H9 (cell line): ENCODE measurements around the gene IAH1. TPM values are rescaled to one million over a fixed set of nuclear protein-coding genes. Genes with fewer than 3 reads are reported as not detected.

Source experiments
- DNase-seq: peaks from one replicate; pipeline ENCODE4 v3.0.0-alpha.2; 2017
- H2AFZ ChIP-seq: one replicate; pipeline ENCODE4 v1.6.1; 2013; ENCODE audit warnings: mild to moderate bottlenecking, low read length, control low read depth, moderate library complexity
- H2AK5ac ChIP-seq: 2 replicates; pipeline ENCODE4 v1.6.1; 2013; ENCODE audit warnings: low read length, control low read depth, mixed read lengths; ENCODE audit not compliant: insufficient read length
- H2BK120ac ChIP-seq: one replicate; pipeline ENCODE4 v1.6.1; 2013; ENCODE audit warnings: low read depth, mild to moderate bottlenecking, low read length, control low read depth, inconsistent platforms; ENCODE audit not compliant: poor library complexity, severe bottlenecking
- H2BK12ac ChIP-seq: 2 replicates; pipeline ENCODE4 v1.6.1; 2013; ENCODE audit warnings: low read length, control low read depth, mixed read lengths, low read depth; ENCODE audit not compliant: insufficient read length
- H2BK15ac ChIP-seq: 2 replicates; pipeline ENCODE4 v1.6.1; 2013; ENCODE audit warnings: low read depth, low read length, control low read depth
- H2BK20ac ChIP-seq: one replicate; pipeline ENCODE4 v1.6.1; 2013; ENCODE audit warnings: low read depth, mild to moderate bottlenecking, low read length, control low read depth, inconsistent platforms; ENCODE audit not compliant: poor library complexity, severe bottlenecking
- H2BK5ac ChIP-seq: 2 replicates; pipeline ENCODE4 v1.6.1; 2013; ENCODE audit warnings: low read length, control low read depth, mixed read lengths; ENCODE audit not compliant: insufficient read length
- H3K14ac ChIP-seq: 2 replicates; pipeline ENCODE4 v1.6.1; 2013; ENCODE audit warnings: low read length, control low read depth; ENCODE audit not compliant: insufficient read depth
- H3K18ac ChIP-seq: 2 replicates; pipeline ENCODE4 v1.6.1; 2013; ENCODE audit warnings: low read depth, mild to moderate bottlenecking, mixed read lengths, low read length, control low read depth; ENCODE audit not compliant: insufficient read length
- H3K23ac ChIP-seq: 2 replicates; pipeline ENCODE4 v1.6.1; 2013; ENCODE audit warnings: low read length, control low read depth, mixed read lengths, low read depth; ENCODE audit not compliant: insufficient read length
- H3K23me2 ChIP-seq: 2 replicates; pipeline ENCODE4 v1.6.1; 2013; ENCODE audit warnings: low read depth, mild to moderate bottlenecking, mixed read lengths, low read length, control low read depth; ENCODE audit not compliant: insufficient read length, poor library complexity, severe bottlenecking
- H3K27ac ChIP-seq: 2 replicates; pipeline ENCODE4 v1.5.1; 2013; ENCODE audit warnings: low read length, control low read depth, mixed read lengths, low read depth; ENCODE audit not compliant: insufficient read length
- H3K27me3 ChIP-seq: 2 replicates; pipeline ENCODE4 v1.6.1; 2013; ENCODE audit warnings: low read length, control low read depth, inconsistent platforms; ENCODE audit not compliant: insufficient read depth
- H3K4ac ChIP-seq: 2 replicates; pipeline ENCODE4 v1.6.1; 2013; ENCODE audit warnings: low read depth, mild to moderate bottlenecking, control low read depth, inconsistent platforms, low read length, moderate library complexity
- H3K4me1 ChIP-seq: 2 replicates; pipeline ENCODE4 v1.6.1; 2013; ENCODE audit warnings: low read length, control low read depth, inconsistent platforms; ENCODE audit not compliant: insufficient read depth
- H3K4me2 ChIP-seq: 2 replicates; pipeline ENCODE4 v1.6.1; 2013; ENCODE audit warnings: low read length, control low read depth, mixed read lengths; ENCODE audit not compliant: insufficient read length, insufficient read depth
- H3K56ac ChIP-seq: 2 replicates; pipeline ENCODE4 v1.6.1; 2013; ENCODE audit warnings: low read depth, mild to moderate bottlenecking, mixed read lengths, low read length, control low read depth; ENCODE audit not compliant: insufficient read length
- H3K79me1 ChIP-seq: 2 replicates; pipeline ENCODE4 v1.6.1; 2013; ENCODE audit warnings: low read depth, mild to moderate bottlenecking, moderate library complexity, low read length, control low read depth, inconsistent platforms; ENCODE audit not compliant: insufficient read depth, poor library complexity, severe bottlenecking
- H3K79me2 ChIP-seq: 2 replicates; pipeline ENCODE4 v1.6.1; 2013; ENCODE audit warnings: low read length, control low read depth, inconsistent platforms; ENCODE audit not compliant: insufficient read depth
- H3K9ac ChIP-seq: 2 replicates; pipeline ENCODE4 v1.6.1; 2013; ENCODE audit warnings: low read length, control low read depth, mixed read lengths; ENCODE audit not compliant: insufficient read length; ENCODE audit errors: extremely low read depth
- H3K9me3 ChIP-seq: one replicate; pipeline ENCODE4 v1.6.1; 2013; ENCODE audit warnings: low read depth, low read length, inconsistent platforms; ENCODE audit not compliant: control insufficient read depth
- H3T11ph ChIP-seq: one replicate; pipeline ENCODE4 v1.6.1; 2013; ENCODE audit warnings: mild to moderate bottlenecking, low read length, control low read depth, inconsistent platforms
- H4K20me1 ChIP-seq: one replicate; pipeline ENCODE4 v1.6.1; 2013; ENCODE audit not compliant: control insufficient read depth, insufficient read length, insufficient read depth
- H4K5ac ChIP-seq: 2 replicates; pipeline ENCODE4 v1.6.1; 2013; ENCODE audit warnings: low read depth, mild to moderate bottlenecking, mixed read lengths, low read length, control low read depth; ENCODE audit not compliant: insufficient read length
- H4K8ac ChIP-seq: replicated peaks from 2 replicates; pipeline ENCODE4 v1.6.1; 2013; ENCODE audit warnings: low read length, control low read depth, mixed read lengths, low read depth; ENCODE audit not compliant: insufficient read length
- H4K91ac ChIP-seq: 2 replicates; pipeline ENCODE4 v1.6.1; 2013; ENCODE audit warnings: low read depth, mild to moderate bottlenecking, moderate library complexity, mixed read lengths, low read length, control low read depth; ENCODE audit not compliant: insufficient read length
- H3K27ac Mint-ChIP-seq, 3 experiments: 2 replicates in 2 of 3; 3 replicates in 1 of 3; pipeline ENCODE4 v1.8.0; 2020 to 2021; ENCODE audit warnings: mixed read lengths in 3 of 3, mild to moderate bottlenecking in 1 of 3, moderate library complexity in 1 of 3
- H3K27me3 Mint-ChIP-seq: 2 replicates; pipeline ENCODE4 v1.8.0; 2021; ENCODE audit warnings: low read depth, mild to moderate bottlenecking, moderate library complexity, mixed read lengths
- H3K36me3 Mint-ChIP-seq, 3 experiments: 2 replicates in 2 of 3; 3 replicates in 1 of 3; pipeline ENCODE4 v1.8.0; 2020 to 2021; ENCODE audit warnings: low read depth in 3 of 3, mixed read lengths in 3 of 3; ENCODE audit not compliant: insufficient read depth in 1 of 3
- H3K4me1 Mint-ChIP-seq, 2 experiments: 2 replicates each; pipeline ENCODE4 v1.8.0; 2020; ENCODE audit warnings: mixed read lengths in 2 of 2
- H3K4me3 Mint-ChIP-seq, 2 experiments: 2 replicates in 1 of 2; 3 replicates in 1 of 2; pipeline ENCODE4 v1.8.0; 2020 to 2021; ENCODE audit warnings: mild to moderate bottlenecking in 2 of 2, mixed read lengths in 2 of 2, moderate library complexity in 1 of 2
- H3K9me3 Mint-ChIP-seq, 2 experiments: 2 replicates in 1 of 2; 3 replicates in 1 of 2; pipeline ENCODE4 v1.8.0; 2020; ENCODE audit warnings: mild to moderate bottlenecking in 2 of 2, mixed read lengths in 2 of 2, moderate library complexity in 1 of 2
- CTCF ChIP-seq: fragments of 200-600 bp; sonication (generic); conservative IDR thresholded peaks from 3 replicates; pipeline ENCODE4 v1.8.0; 2021; ENCODE audit warnings: antibody characterized with exemption, mild to moderate bottlenecking
- WGBS: extraction: QIAGEN DNeasy Blood & Tissue Kit; methylation state at CpG from one replicate; pipeline ENCODE4 v1.1.7; 2013; ENCODE audit warnings: missing lambda C conversion rate, low lambda C conversion rate, mixed read lengths; ENCODE audit not compliant: insufficient read length; ENCODE audit errors: extremely low coverage; 5-methylcytosine and 5-hydroxymethylcytosine counted together
- total RNA-seq: library from RNA; stranded (reverse); gene quantifications from 2 replicates; pipeline ENCODE4 v1.2.1, GENCODE V29; 2021

Gene IAH1
- total RNA-seq, 1 experiment from 2014 or later, result 25.6 TPM

GRCh38 chr2:9497017-9497416 lies 22.7 kb downstream of the IAH1 start:
- Histone ChIP-seq H3K27me3 (no peaks in the 10 kb centered on the region), H3K9me3 (no peaks in the 10 kb centered on the region), H3K27ac (no peak overlapping the region), H2BK20ac (no peak overlapping the region), H2BK15ac (no peak overlapping the region), H3K79me1 (no peaks in the 10 kb centered on the region), H3K18ac (no peak overlapping the region), H4K5ac (no peak overlapping the region), H3K56ac (no peak overlapping the region), H3K4ac (no peak overlapping the region), H2BK12ac (no peak overlapping the region), H3K23me2 (no peaks in the 10 kb centered on the region), H2AFZ (no peak overlapping the region), H4K91ac (no peak overlapping the region), H2BK5ac (no peak overlapping the region), H4K20me1 (no peaks in the 10 kb centered on the region), H3T11ph (no peak overlapping the region), H4K8ac (no peak overlapping the region), H2AK5ac (no peak overlapping the region), H3K9ac (no peak overlapping the region), H3K4me2 (no peak overlapping the region), H2BK120ac (no peak overlapping the region), H3K79me2 (no peaks in the 10 kb centered on the region), H3K14ac (no peak overlapping the region), H3K23ac (no peak overlapping the region), H3K4me1 (no peaks in the 10 kb centered on the region)
- Mint-ChIP-seq H3K27me3 (no peaks in the 10 kb centered on the region), H3K4me3 (no peak overlapping the region), H3K9me3 (no peaks in the 10 kb centered on the region), H3K4me1 (no peaks in the 10 kb centered on the region; a peak in 1 of 4 replicates), H3K36me3 (peaks cover 15 to 65% (median 53%) of the 10 kb centered on the region in 3 experiments), H3K27ac (peak overlapping the region in 2 of 3 experiments; percentile 25 to 87; a peak in 2 of 7 replicates)
- no peak for TF ChIP-seq CTCF
- no peak for DNase-seq
- no CpG with 5 or more reads among the region's 4 CpGs for WGBS
